K562 (cell line): ENCODE data around the gene CUX1. TPM values are rescaled to one million over a fixed set of nuclear protein-coding genes. Genes with fewer than 3 reads are reported as not detected.
A peak's percentile ranks its signal among the peaks of the same experiment; 100 is the strongest.

Source experiments
- CBX3 ChIP-seq, 2 experiments: IDR thresholded peaks; 1 replicate in 1 of 2; 2 replicates in 1 of 2; pipeline ENCODE4 v1.6.1; 2012; ENCODE audit warnings: inconsistent platforms in 2 of 2, low read length in 2 of 2, borderline replicate concordance in 1 of 2, control low read depth in 1 of 2
- CHCHD3 ChIP-seq: fragments of 250-450 bp; sonication (Bioruptor Pico); IDR thresholded peaks from 2 replicates; pipeline ENCODE4 v2.1.2; 2022; ENCODE audit warnings: mild to moderate bottlenecking
- ESRRB ChIP-seq: fragments of 250-450 bp; sonication (Bioruptor Pico); IDR thresholded peaks from 2 replicates; pipeline ENCODE4 v1.5.0; 2020; ENCODE audit warnings: mild to moderate bottlenecking, moderate library complexity, borderline replicate concordance
- MTA1 ChIP-seq: fragments of 450-650 bp; IDR thresholded peaks from 2 replicates; pipeline ENCODE4 v1.6.1; 2017; ENCODE audit warnings: borderline replicate concordance
- NCOR1 ChIP-seq: fragments of 450-650 bp; IDR thresholded peaks from 2 replicates; pipeline ENCODE4 v1.6.1; 2016; ENCODE audit warnings: mild to moderate bottlenecking, moderate library complexity
- PATZ1 ChIP-seq: fragments of 250-450 bp; sonication (Bioruptor Pico); IDR thresholded peaks from 2 replicates; pipeline ENCODE4 v1.5.0; 2020; ENCODE audit warnings: mild to moderate bottlenecking, borderline replicate concordance
- SIN3B ChIP-seq: fragments of 450-650 bp; IDR thresholded peaks from 2 replicates; pipeline ENCODE4 v1.6.1; 2017; ENCODE audit warnings: low read depth, mild to moderate bottlenecking, moderate library complexity
- SIRT6 ChIP-seq: IDR thresholded peaks from one replicate; pipeline ENCODE4 v1.6.1; 2012; ENCODE audit warnings: low read depth, mild to moderate bottlenecking, control low read depth, inconsistent platforms, low read length, moderate library complexity
- ZNF282 ChIP-seq: sonication (generic); formaldehyde crosslinking; IDR thresholded peaks from 2 replicates; pipeline ENCODE4 v1.8.1; 2023; ENCODE audit warnings: missing genetic modification reagents
- ZNF354B ChIP-seq: fragments of 250-450 bp; sonication (Bioruptor Pico); IDR thresholded peaks from 2 replicates; pipeline ENCODE4 v1.4.0; 2020
- ZNF445 ChIP-seq: fragments of 250-450 bp; sonication (Bioruptor Pico); IDR thresholded peaks from 2 replicates; pipeline ENCODE4 v1.4.0; 2020; ENCODE audit warnings: low read depth, mild to moderate bottlenecking, moderate library complexity
- ZNF717 ChIP-seq: fragments of 250-450 bp; sonication (Bioruptor Pico); IDR thresholded peaks from 2 replicates; pipeline ENCODE4 v1.5.0; 2021
- ZZZ3 ChIP-seq: fragments of 450-650 bp; IDR thresholded peaks from 2 replicates; pipeline ENCODE4 v1.6.1; 2016; ENCODE audit warnings: antibody characterized with exemption, mild to moderate bottlenecking, moderate library complexity
- polyA plus RNA-seq, 8 experiments: library from polyadenylated mRNA; depleted of rRNA in 4 of 8; stranded (reverse) in 5 of 8; unstranded in 3 of 8; fragments of >200 nt; fragmentation: Nextera tagmentation in 2 of 8; fragmentation: Illumina TruSeq in 1 of 8; extraction: Ambion mirVana in 2 of 8; extraction: Trizol in 1 of 8; gene quantifications; 2 replicates each; pipeline versions ENCODE4 v1.2.1 to v1.2.3, GENCODE V29; 2011 to 2014; ENCODE audit warnings: inconsistent platforms in 1 of 8, missing spikeins in 1 of 8
- total RNA-seq, 7 experiments: library from RNA; depleted of rRNA in 6 of 7; stranded (reverse); fragments of >200 nt in 6 of 7; fragmentation: Illumina TruSeq in 2 of 7; extraction: Trizol in 2 of 7; gene quantifications; 2 replicates each; pipeline versions ENCODE4 v1.2.1 to v1.2.3, GENCODE V29; 2011 to 2021; ENCODE audit warnings: low replicate concordance in 1 of 7
- TF ChIP-seq, protein P1 (sequence below), 3 experiments: IDR thresholded peaks in 2 of 3; conservative IDR thresholded peaks in 1 of 3; 2 replicates each; pipeline ENCODE4 v1.5.1; 2011 to 2012; ENCODE audit warnings: low read length in 3 of 3, mild to moderate bottlenecking in 3 of 3, control low read depth in 2 of 3, improper control_type of control experiment in 1 of 3, inconsistent platforms in 1 of 3, low read depth in 1 of 3, mixed read lengths in 1 of 3, moderate library complexity in 1 of 3; ENCODE audit not compliant: insufficient read depth in 2 of 3
- TF ChIP-seq, protein P2 (sequence below): fragments of 200-800 bp; sonication (Bioruptor generic); IDR thresholded peaks from 2 replicates; pipeline ENCODE4 v1.6.1; 2017; ENCODE audit warnings: missing genetic modification characterization, missing compliant biosample characterization

CUX1 gene
- total and polyA plus RNA-seq, 9 of the 15 experiments (the other 6 are each of a cell fraction or from before 2014, with no cell fraction given), result 3.6 to 55.3 (median 25.2) TPM

- no peak for TF ChIP-seq ZNF354B
- TF ChIP-seq NCOR1, result peak; percentile 97
- TF ChIP-seq, protein P1, sequence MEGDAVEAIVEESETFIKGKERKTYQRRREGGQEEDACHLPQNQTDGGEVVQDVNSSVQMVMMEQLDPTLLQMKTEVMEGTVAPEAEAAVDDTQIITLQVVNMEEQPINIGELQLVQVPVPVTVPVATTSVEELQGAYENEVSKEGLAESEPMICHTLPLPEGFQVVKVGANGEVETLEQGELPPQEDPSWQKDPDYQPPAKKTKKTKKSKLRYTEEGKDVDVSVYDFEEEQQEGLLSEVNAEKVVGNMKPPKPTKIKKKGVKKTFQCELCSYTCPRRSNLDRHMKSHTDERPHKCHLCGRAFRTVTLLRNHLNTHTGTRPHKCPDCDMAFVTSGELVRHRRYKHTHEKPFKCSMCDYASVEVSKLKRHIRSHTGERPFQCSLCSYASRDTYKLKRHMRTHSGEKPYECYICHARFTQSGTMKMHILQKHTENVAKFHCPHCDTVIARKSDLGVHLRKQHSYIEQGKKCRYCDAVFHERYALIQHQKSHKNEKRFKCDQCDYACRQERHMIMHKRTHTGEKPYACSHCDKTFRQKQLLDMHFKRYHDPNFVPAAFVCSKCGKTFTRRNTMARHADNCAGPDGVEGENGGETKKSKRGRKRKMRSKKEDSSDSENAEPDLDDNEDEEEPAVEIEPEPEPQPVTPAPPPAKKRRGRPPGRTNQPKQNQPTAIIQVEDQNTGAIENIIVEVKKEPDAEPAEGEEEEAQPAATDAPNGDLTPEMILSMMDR (IDR thresholded peaks at IDR 0.05 in 2 of 3, conservative IDR thresholded peaks at IDR 0.05 in 1 of 3; ENCODE audit: insufficient read depth in 2 of 3, low read depth in 1 of 3, low read length in 3 of 3), result peak in 1 of 3 experiments; percentile 2; a peak in 2 of 6 replicates
- no peak for TF ChIP-seq SIN3B
- TF ChIP-seq CBX3 (IDR thresholded peaks at IDR 0.05; ENCODE audit: borderline replicate concordance in 1 of 2, low read length in 2 of 2), result peak in 1 of 2 experiments; percentile 88; a peak in 2 of 3 replicates
- TF ChIP-seq ZNF445 (CRISPR knock-in tag), result no peak
- TF ChIP-seq MTA1, result no peak
- TF ChIP-seq ESRRB (CRISPR knock-in tag), result no peak
- no peak for TF ChIP-seq PATZ1 (CRISPR knock-in tag)
- TF ChIP-seq ZZZ3, result no peak
- TF ChIP-seq, protein P2, sequence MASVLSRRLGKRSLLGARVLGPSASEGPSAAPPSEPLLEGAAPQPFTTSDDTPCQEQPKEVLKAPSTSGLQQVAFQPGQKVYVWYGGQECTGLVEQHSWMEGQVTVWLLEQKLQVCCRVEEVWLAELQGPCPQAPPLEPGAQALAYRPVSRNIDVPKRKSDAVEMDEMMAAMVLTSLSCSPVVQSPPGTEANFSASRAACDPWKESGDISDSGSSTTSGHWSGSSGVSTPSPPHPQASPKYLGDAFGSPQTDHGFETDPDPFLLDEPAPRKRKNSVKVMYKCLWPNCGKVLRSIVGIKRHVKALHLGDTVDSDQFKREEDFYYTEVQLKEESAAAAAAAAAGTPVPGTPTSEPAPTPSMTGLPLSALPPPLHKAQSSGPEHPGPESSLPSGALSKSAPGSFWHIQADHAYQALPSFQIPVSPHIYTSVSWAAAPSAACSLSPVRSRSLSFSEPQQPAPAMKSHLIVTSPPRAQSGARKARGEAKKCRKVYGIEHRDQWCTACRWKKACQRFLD (CRISPR knock-in tag), result no peak
- TF ChIP-seq CHCHD3, result 0 out of 2 replicates have a peak, but pooled peaks have one; percentile 8
- TF ChIP-seq ZNF282 (CRISPR knock-in tag), result no peak
- no peak for TF ChIP-seq SIRT6
- TF ChIP-seq ZNF717 (CRISPR knock-in tag), result no peak
These were observed 263.2 kb downstream of the CUX1 start (continued) for GRCh38 chr7:102080434-102081243.
